ENCODE results near the gene LRRC51. TPM values are rescaled to one million over a fixed set of nuclear protein-coding genes. Genes with fewer than 3 reads are reported as not detected.

LRRC51 gene
- total and polyA plus RNA-seq, 2 of the 4 experiments (the other 2 are of a cell fraction) = 5.3 to 5.6 TPM

GRCh38 chr11:72039031-72039855, 41.4 kb upstream of the LRRC51 start (continued):
- no peak for TF ChIP-seq USF2 (IDR thresholded peaks at IDR 0.05; ENCODE audit: low read depth, low read length)

GRCh38 chr11:72039856-72040401, 40.7 kb upstream of the LRRC51 start:
- Histone ChIP-seq H3K56ac (ENCODE audit: extremely low read depth, insufficient read depth, low read length) (peak overlapping the region; percentile 98), H2BK15ac (ENCODE audit: low read depth, low read length) (peak overlapping the region; percentile 25; the same call in 2 of the 3 replicates), H3K9me1 (ENCODE audit: insufficient read depth, low read length) (peaks cover 18% of the 10 kb centered on the region), H2BK5ac (ENCODE audit: low read depth, low read length, poor library complexity, severe bottlenecking) (peak overlapping the region; percentile 96), H2BK120ac (ENCODE audit: low read depth, low read length) (peak overlapping the region; percentile 87; the same call in 1 of the 2 replicates), H3K23ac (ENCODE audit: low read depth, low read length) (peak overlapping the region; percentile 97), H4K8ac (ENCODE audit: low read depth in 2 of 2, low read length in 2 of 2) (peak overlapping the region; percentile 100), H3K4me3 (ENCODE audit: insufficient read depth, low read depth, low read length) (peak overlapping the region; percentile 76), H3K18ac (ENCODE audit: low read depth, low read length) (peak overlapping the region; percentile 93), H2AFZ (replicated peaks; ENCODE audit: low read length, poor library complexity) (peak overlapping the region; percentile 93), H2AK9ac (replicated peaks; ENCODE audit: low read depth, low read length, poor library complexity) (peak overlapping the region; percentile 100), H4K91ac (ENCODE audit: insufficient read depth, low read depth, low read length) (peak overlapping the region; percentile 98), H3K27ac (ENCODE audit: insufficient read depth, low read length) (peak overlapping the region; percentile 95), H2BK20ac (ENCODE audit: low read depth, low read length) (no peak overlapping the region), H3K79me1 (ENCODE audit: low read depth in 1 of 2, low read length in 2 of 2) (peaks cover 7 to 88% of the 10 kb centered on the region in 2 experiments), H3K9me3 (ENCODE audit: control insufficient read depth, insufficient read depth, low read length) (no peaks in the 10 kb centered on the region), H3K4me1 (ENCODE audit: control insufficient read depth, insufficient read depth, low read length) (peaks cover 10% of the 10 kb centered on the region), H2AK5ac (ENCODE audit: low read depth, low read length) (peak overlapping the region; percentile 100), H3K4ac (ENCODE audit: low read depth, low read length) (peak overlapping the region; percentile 96), H3K27me3 (ENCODE audit: control insufficient read depth, insufficient read depth, low read length) (no peaks in the 10 kb centered on the region), H3K14ac (replicated peaks; ENCODE audit: low read depth, low read length) (peak overlapping the region; percentile 97), H3K36me3 (ENCODE audit: control insufficient read depth, insufficient read depth, low read length) (peaks cover 5% of the 10 kb centered on the region; the same call in 1 of the 2 replicates), H3K9ac (ENCODE audit: low read depth, low read length) (peak overlapping the region; percentile 99), H4K5ac (ENCODE audit: low read depth, low read length) (peak overlapping the region; percentile 95), H3K4me2 (ENCODE audit: low read depth, low read length) (peak overlapping the region; percentile 84), H4K20me1 (ENCODE audit: insufficient read depth, low read length) (peaks cover 30% of the 10 kb centered on the region)
- TF ChIP-seq BHLHE40 (IDR thresholded peaks at IDR 0.05; ENCODE audit: low read depth, low read length) (no peak), MAZ (IDR thresholded peaks at IDR 0.05; ENCODE audit: borderline replicate concordance, low read depth, low read length) (no peak), RFX5 (IDR thresholded peaks at IDR 0.05; ENCODE audit: low read depth, low read length) (no peak), MXI1 (IDR thresholded peaks at IDR 0.05; ENCODE audit: borderline replicate concordance, low read depth, low read length) (no peak), POLR2A (IDR thresholded peaks at IDR 0.05; ENCODE audit: low read depth, low read length) (no peak), RAD21 (IDR thresholded peaks at IDR 0.05; ENCODE audit: low read length) (no peak), RCOR1 (IDR thresholded peaks at IDR 0.05; ENCODE audit: insufficient replicate concordance, low read length) (no peak), USF2 (IDR thresholded peaks at IDR 0.05; ENCODE audit: low read depth, low read length) (no peak), MAFK (IDR thresholded peaks at IDR 0.05; ENCODE audit: low read depth, low read length) (no peak), CHD1 (IDR thresholded peaks at IDR 0.05; ENCODE audit: low read depth, low read length) (no peak), ELK1 (IDR thresholded peaks at IDR 0.05; ENCODE audit: borderline replicate concordance, low read depth, low read length) (no peak)
- BruUV-seq (replicated peaks) = no TSS peak
- ATAC-seq (ENCODE audit: low read depth) (no peak), DNase-seq (no peak)
- dilution Hi-C loops (cut with HindIII; ENCODE audit: low sequenced_read_pairs, unreplicated experiment) (no loop called here), in situ Hi-C loops (cut with MboI; ENCODE audit: low sequenced_read_pairs) (loop anchor here (5.0 kb wide), 1 partner anchor 37 kb away; no protein-coding TSS in a partner anchor), intact Hi-C loops (cut with micrococcal nuclease) (no loop called here)
- ChIA-PET POLR2A (ENCODE audit: unreplicated experiment) (interaction anchor here (1.3 to 1.7 kb wide), 2 partner anchors 14 to 61 kb away, joined by 3 to 6 read pairs; no protein-coding TSS in a partner anchor), CTCF (interaction anchor here (1.0 to 4.0 kb wide), 4 partner anchors 15 to 392 kb away, joined by 3 to 12 read pairs (median 4); no protein-coding TSS in a partner anchor)
- WGBS, 2 experiments (ENCODE audit: extremely low coverage in 2 of 2, insufficient read length in 1 of 2) = no CpG with 5 or more reads among the region's 6 CpGs
